Naive B cell (primary cell): ENCODE results near the gene USP32. TPM values are rescaled to one million over a fixed set of nuclear protein-coding genes. Genes with fewer than 3 reads are reported as not detected.
"Not testable (repeated sequence)": the region's sequence is repeated elsewhere in the genome, so short reads cannot be mapped to it uniquely, and the experiment has no call there.

Source experiments
- ATAC-seq, 2 donors: fragments of 150-1000 bp; cut with Tn5 transposase; 2 replicates each; pipeline ENCODE4 v1.10.0; 2021; ENCODE audit warnings: low read depth in 2 of 2, mild to moderate bottlenecking in 2 of 2, moderate library complexity in 2 of 2
- DNase-seq: peaks from one replicate; pipeline ENCODE4 v3.0.0; 2022
- H3K27ac Mint-ChIP-seq, 6 donors: one replicate each; pipeline ENCODE4 v1.8.0; 2020 to 2022; ENCODE audit warnings: mild to moderate bottlenecking in 6 of 6, mixed read lengths in 6 of 6, moderate library complexity in 5 of 6, inconsistent platforms in 2 of 6
- H3K27me3 Mint-ChIP-seq, 3 donors: one replicate each; pipeline ENCODE4 v1.8.0; 2021 to 2022; ENCODE audit warnings: mixed read lengths in 3 of 3, mild to moderate bottlenecking in 1 of 3
- H3K36me3 Mint-ChIP-seq, 2 donors: one replicate each; pipeline ENCODE4 v1.8.0; 2020 to 2022; ENCODE audit warnings: mixed read lengths in 2 of 2, inconsistent platforms in 1 of 2, mild to moderate bottlenecking in 1 of 2
- H3K4me1 Mint-ChIP-seq, 3 donors: one replicate each; pipeline ENCODE4 v1.8.0; 2020 to 2022; ENCODE audit warnings: mixed read lengths in 3 of 3, inconsistent platforms in 1 of 3, mild to moderate bottlenecking in 1 of 3, moderate library complexity in 1 of 3
- H3K4me3 Mint-ChIP-seq, 8 donors: one replicate each; pipeline ENCODE4 v1.8.0; 2020 to 2022; ENCODE audit warnings: mild to moderate bottlenecking in 8 of 8, mixed read lengths in 8 of 8, moderate library complexity in 8 of 8, inconsistent platforms in 2 of 8
- H3K9me3 Mint-ChIP-seq, 7 donors: one replicate each; pipeline ENCODE4 v1.8.0; 2020 to 2022; ENCODE audit warnings: mixed read lengths in 7 of 7, mild to moderate bottlenecking in 5 of 7, inconsistent platforms in 2 of 7, moderate library complexity in 1 of 7
- polyA plus RNA-seq, 6 donors: library from polyadenylated mRNA; unstranded; fragments of 300-500 nt; fragmentation: Illumina TruSeq; gene quantifications; one replicate each; pipeline ENCODE4 v1.2.3, GENCODE V29; 2021; ENCODE audit warnings: low read depth in 6 of 6

Gene USP32
- polyA plus RNA-seq, 6 donors from 2014 or later, result 7.3 to 16.2 (median 14.1) TPM; not detected in 1

DNA sequence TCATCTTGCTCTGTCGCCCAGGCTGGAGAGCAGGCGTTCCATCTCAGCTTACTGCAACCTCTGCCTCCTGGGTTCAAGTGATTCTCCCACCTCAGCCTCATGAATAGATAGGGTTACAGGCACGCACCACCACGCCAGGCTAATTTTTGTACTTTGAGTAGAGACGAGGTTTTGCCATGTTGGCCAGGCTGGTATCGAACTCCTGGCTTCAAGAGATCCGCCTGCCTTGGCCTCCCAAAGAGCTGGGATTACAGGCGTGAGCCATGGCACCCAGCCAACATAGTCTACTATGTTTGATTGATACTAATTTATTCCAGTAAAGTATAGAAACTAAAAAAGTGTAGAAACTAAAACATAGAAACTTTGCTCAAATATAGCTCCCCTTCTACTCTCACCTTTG is 147.3 kb downstream of the USP32 start:
- no peaks in the 10 kb centered on the region for H3K27me3 Mint-ChIP-seq
- peaks cover 0 to 6% (median 4%) of the 10 kb centered on the region in 7 donors for H3K9me3 Mint-ChIP-seq
- peaks cover 17 to 24% of the 10 kb centered on the region in 2 donors for H3K36me3 Mint-ChIP-seq
- ATAC-seq (no peak), DNase-seq (no peak)
- H3K4me3 Mint-ChIP-seq, result no peak overlapping the region
- H3K4me1 Mint-ChIP-seq, result no peaks in the 10 kb centered on the region
- no peak overlapping the region for H3K27ac Mint-ChIP-seq

DNA sequence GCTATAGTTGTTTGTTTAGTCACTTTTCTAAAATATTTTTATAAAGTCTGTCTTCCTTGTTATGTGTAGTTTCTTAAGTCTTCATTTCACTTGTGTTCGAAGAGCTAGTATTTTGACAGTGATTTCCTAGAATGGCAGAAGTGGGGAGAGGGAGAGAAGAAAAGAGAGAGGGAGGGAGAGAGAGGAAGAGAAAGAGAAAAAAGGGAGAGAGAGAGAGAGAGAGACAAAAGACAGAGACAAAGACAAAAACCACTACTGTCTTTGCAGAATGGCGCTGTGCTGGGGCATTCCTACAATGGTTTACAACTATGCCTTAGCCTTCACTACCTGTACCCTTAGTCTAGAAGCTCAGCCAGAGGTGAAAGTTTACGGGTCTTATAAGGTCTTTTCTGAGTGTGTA is 151.6 kb downstream of the USP32 start:
- H3K36me3 Mint-ChIP-seq, result peaks cover 19 to 22% of the 10 kb centered on the region in 2 donors
- H3K4me1 Mint-ChIP-seq, result no peaks in the 10 kb centered on the region
- ATAC-seq (no peak), DNase-seq (no peak)
- H3K27ac Mint-ChIP-seq, result peak overlapping the region in 1 of 6 donors; percentile 91
- H3K27me3 Mint-ChIP-seq, result no peaks in the 10 kb centered on the region
- H3K4me3 Mint-ChIP-seq, result no peak overlapping the region
- peaks cover 0 to 11% (median 6%) of the 10 kb centered on the region in 7 donors for H3K9me3 Mint-ChIP-seq

DNA sequence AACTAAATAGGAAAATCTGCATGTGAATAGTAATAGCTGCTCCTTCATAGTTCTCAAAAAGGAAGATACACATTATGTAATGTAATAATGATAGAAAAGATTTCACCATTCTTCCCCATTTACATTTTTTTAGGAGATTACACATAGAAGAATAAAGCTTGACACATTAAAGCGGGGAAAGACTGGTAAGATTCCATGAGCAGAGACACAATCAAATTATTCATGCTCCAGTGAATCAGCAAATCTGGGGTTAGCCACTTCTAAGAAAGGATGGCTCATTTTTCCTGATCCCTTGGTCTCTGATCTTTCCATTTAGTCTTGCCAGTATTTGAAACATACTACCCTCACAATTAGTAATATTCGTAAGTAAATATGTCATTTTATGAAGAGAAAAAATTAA is 160.2 kb downstream of the USP32 start:
- no peak for DNase-seq
- ATAC-seq, result no peak
- Mint-ChIP-seq H3K4me1 (no peaks in the 10 kb centered on the region), H3K9me3 (no peaks in the 10 kb centered on the region), H3K27ac (no peak overlapping the region), H3K27me3 (no peaks in the 10 kb centered on the region), H3K36me3 (peaks cover 10 to 14% of the 10 kb centered on the region in 2 donors), H3K4me3 (no peak overlapping the region)

DNA sequence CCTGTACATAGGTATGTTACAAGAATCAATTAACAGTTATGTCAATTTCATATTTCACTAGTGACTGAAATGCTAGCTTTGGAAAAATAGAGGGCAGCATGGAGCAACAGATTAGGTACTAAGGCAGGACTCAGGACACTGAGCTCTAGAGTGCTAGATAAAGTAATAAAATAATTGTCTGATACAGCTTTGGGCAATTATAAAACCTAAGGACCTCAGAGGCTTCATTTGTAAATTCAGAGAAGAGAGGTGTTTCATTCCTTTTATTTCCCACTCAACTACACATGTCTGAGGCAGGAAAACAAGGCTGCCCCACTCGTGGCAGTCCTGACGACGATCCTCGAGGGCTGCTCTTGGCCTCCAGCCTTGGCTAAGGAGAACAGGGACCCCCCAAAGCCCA is 160.7 kb downstream of the USP32 start:
- H3K27me3 Mint-ChIP-seq, result no peaks in the 10 kb centered on the region
- H3K9me3 Mint-ChIP-seq, result no peaks in the 10 kb centered on the region
- no peaks in the 10 kb centered on the region for H3K4me1 Mint-ChIP-seq
- H3K4me3 Mint-ChIP-seq, result no peak overlapping the region
- no peak for DNase-seq
- ATAC-seq, result no peak
- no peak overlapping the region for H3K27ac Mint-ChIP-seq
- H3K36me3 Mint-ChIP-seq, result peaks cover 10 to 14% of the 10 kb centered on the region in 2 donors

DNA sequence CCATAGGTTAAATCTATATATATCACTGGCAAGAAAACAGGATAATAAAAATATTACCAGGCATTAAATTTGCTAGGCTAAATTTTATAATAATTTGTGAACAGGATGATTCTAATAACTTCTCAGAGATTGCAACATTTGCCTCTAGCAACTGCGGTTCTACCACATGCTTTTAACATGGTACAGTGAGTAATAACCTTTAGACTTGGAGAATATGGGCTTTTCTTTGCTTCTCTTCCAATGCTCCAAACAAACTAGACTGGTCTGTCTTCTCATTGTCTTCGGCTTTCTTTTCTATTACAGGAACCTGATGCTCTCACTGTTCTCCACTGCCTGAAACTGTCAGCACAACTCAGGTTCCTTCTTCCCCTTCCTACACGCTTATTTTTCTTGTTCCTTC is 161.6 kb downstream of the USP32 start:
- no peak overlapping the region for H3K4me3 Mint-ChIP-seq
- peaks cover 9 to 10% of the 10 kb centered on the region in 2 donors for H3K36me3 Mint-ChIP-seq
- peak overlapping the region in 1 of 6 donors; percentile 1 for H3K27ac Mint-ChIP-seq
- H3K27me3 Mint-ChIP-seq, result no peaks in the 10 kb centered on the region
- no peaks in the 10 kb centered on the region for H3K9me3 Mint-ChIP-seq
- DNase-seq, result no peak
- no peak for ATAC-seq
- no peaks in the 10 kb centered on the region for H3K4me1 Mint-ChIP-seq

DNA sequence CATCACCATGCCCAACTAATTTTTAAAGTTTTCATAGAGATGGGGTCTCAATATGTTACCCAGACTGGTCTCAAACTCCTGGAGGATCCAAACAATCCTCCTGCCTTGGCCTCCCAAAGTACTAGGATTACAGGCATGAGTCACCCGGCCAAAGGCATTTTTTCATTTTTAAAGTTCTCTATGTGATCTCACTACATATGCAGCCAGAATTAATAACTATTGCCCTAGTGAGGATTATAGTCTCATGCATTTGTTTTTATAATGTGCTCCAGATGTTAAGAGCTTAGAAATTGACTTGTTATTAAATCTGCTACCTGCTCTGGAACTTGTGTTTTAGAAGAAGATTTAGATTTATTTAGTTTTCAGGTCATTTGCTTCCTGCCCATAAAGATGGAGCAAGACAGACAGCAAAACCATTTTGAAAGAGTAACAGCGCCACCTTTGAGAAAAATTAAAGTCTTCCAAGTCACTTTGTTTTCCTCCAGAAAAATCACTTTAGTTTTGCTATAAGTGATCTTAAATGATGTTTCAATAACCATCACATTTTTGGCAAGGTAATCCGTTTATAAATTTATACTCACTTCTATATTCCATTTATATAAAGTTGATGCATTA is 162.6 kb downstream of the USP32 start:
- ATAC-seq (no peak), DNase-seq (no peak)
- Mint-ChIP-seq H3K4me3 (no peak overlapping the region), H3K4me1 (no peaks in the 10 kb centered on the region), H3K9me3 (no peaks in the 10 kb centered on the region), H3K27ac (peak overlapping the region in 2 of 6 donors; percentile 16 to 27), H3K36me3 (peaks cover 3 to 4% of the 10 kb centered on the region in 2 donors), H3K27me3 (no peaks in the 10 kb centered on the region)

DNA sequence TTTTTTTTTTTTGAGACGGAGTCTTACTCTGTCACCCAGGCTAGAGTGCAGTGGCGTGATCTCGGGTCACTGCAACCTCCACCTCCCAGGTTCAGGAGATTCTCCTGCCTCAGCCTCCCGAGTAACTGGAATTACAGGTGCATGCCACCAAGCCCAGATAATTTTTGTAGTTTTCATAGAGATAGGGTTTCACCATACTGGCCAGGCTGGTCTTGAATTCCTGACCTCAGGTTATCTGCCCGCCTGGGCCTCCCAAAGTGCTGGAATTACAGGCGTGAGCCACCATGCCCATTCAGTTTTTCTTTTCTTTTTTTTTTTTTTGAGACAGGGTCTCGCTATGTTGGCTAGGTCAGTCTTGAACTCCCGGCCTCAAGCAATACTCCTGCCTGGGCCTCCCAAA is 164.7 kb downstream of the USP32 start:
- not testable (repeated sequence) for H3K9me3 Mint-ChIP-seq, H3K4me3 Mint-ChIP-seq, DNase-seq, H3K4me1 Mint-ChIP-seq, H3K36me3 Mint-ChIP-seq, H3K27me3 Mint-ChIP-seq, ATAC-seq
- H3K27ac Mint-ChIP-seq, result peak overlapping the region in 1 of 6 donors; percentile 36

DNA sequence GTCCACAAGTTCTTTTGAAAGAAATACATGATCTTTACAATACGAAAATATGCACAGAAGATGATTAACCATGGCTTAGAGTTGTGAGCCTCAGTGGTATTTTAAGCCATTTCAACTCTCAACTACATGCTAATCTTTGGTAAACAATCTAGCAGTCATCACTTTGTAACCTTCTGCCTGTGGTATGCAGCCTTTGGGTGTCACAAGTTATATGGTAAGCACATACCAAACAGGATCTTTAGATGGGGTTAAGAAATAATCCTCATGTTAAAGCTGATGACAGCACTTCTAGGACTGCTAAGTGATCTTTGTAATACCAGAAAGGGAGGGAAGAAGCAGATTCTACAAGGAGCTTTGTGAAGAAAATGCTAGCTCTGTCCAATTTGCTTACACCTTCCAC is 167.9 kb downstream of the USP32 start:
- Mint-ChIP-seq H3K27me3 (no peaks in the 10 kb centered on the region), H3K4me3 (no peak overlapping the region), H3K36me3 (peaks cover 7 to 17% of the 10 kb centered on the region in 2 donors), H3K9me3 (no peaks in the 10 kb centered on the region), H3K27ac (peak overlapping the region in 1 of 6 donors; percentile 86), H3K4me1 (no peaks in the 10 kb centered on the region)
- no peak for DNase-seq
- no peak for ATAC-seq

DNA sequence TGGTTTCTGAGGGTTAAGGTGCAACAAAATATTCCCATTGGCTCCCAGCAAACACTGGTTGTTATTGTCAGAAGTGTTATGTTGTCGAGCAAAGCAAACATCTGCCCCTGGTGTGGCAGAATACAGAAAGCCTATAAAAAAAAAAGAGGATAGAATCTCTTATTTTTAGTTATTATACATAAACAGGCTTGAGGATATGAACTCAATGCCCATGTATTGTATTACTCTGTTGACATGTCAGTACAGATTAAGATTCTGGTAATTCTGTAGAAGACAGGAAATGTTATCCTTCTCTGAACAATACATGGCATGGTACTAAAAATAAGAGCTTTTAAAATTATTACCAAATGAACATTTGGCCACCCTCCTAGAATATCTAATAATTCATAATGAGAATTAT is 168.5 kb downstream of the USP32 start:
- ATAC-seq (no peak), DNase-seq (no peak)
- H3K9me3 Mint-ChIP-seq, result no peaks in the 10 kb centered on the region
- no peaks in the 10 kb centered on the region for H3K27me3 Mint-ChIP-seq
- H3K4me1 Mint-ChIP-seq, result no peaks in the 10 kb centered on the region
- no peak overlapping the region for H3K4me3 Mint-ChIP-seq
- H3K27ac Mint-ChIP-seq, result no peak overlapping the region
- H3K36me3 Mint-ChIP-seq, result peaks cover 7 to 17% of the 10 kb centered on the region in 2 donors

DNA sequence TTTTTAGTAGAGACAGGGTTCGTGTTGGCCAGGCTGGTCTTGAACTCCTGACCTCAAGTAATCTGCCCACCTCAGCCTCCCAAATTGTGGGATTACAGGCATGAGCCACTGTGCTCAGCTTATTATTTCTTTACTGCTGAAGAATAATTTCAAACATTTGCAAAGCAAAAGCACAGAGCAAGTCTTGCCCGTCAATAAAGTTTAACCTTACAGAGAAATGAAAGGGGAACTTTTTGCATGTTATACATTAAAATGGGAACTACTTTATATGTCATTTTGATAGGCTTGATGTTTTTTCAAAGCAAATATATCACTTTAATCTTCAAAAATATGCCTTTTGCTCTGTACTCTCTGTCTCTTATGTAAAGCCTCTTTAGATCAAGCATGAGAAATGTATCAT is 173.2 kb downstream of the USP32 start:
- H3K4me3 Mint-ChIP-seq, H3K36me3 Mint-ChIP-seq, H3K27me3 Mint-ChIP-seq, ATAC-seq, H3K9me3 Mint-ChIP-seq, H3K4me1 Mint-ChIP-seq, DNase-seq, H3K27ac Mint-ChIP-seq: not testable (repeated sequence)

DNA sequence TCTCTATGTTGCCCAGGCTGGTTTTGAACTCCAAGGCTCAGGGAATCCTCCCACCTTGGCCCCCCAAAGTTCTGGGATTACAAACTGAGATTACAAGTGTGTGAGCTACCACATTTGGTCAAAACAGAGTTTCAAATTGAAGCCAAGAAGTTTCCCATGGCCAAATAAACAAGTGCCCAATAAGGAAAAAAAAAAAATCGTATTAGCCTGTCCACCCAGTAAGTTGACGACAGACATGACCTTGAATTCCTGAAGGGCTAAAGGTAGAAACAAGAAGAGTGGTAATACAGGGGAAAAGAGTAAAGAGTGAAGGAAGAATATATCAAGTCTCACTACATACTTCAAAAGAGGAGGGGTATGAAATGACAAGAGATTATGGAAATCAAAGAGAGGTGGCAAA is 176.0 kb downstream of the USP32 start:
- not testable (repeated sequence) for H3K4me3 Mint-ChIP-seq, H3K27ac Mint-ChIP-seq, H3K36me3 Mint-ChIP-seq, ATAC-seq, DNase-seq, H3K4me1 Mint-ChIP-seq, H3K9me3 Mint-ChIP-seq, H3K27me3 Mint-ChIP-seq

DNA sequence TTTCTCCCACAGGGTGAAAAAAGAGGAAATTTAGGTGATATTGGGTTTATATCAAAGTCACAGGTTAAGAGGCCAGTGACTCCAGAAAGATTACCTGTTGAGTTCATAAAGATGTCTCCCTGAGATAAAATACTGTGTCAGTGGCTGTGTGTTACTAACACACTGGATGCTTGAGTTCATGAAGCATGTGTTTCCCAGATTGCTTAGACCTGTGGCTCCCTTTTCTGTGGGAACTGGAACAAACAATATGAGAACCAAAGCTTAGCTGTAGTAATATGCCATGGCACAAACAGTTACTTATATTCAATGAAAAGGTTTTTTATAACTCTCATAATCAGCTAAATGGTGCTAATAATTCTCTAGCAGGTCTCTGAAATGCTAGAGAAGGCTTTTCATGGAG is 180.7 kb downstream of the USP32 start:
- not testable (repeated sequence) for H3K36me3 Mint-ChIP-seq, H3K4me1 Mint-ChIP-seq, H3K27me3 Mint-ChIP-seq, H3K27ac Mint-ChIP-seq, H3K9me3 Mint-ChIP-seq, H3K4me3 Mint-ChIP-seq, DNase-seq, ATAC-seq

DNA sequence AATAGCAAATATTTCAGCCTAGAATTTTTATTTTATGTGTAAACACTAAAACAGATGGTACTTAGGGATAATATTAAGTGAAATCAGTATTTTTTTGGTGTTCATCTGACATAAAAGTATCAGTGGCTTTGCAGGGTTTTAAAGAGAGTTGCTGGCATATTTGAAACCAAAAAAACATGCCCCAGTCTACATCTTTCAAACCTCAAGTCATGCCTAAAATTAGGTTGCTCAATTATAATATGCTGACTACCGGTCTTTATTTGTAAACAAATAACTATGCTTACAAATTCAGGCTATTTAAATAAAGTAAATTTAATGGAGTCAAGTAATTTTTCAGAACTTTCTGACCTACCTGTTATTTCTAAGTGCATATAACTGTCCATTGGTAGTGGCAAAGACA is 183.6 kb downstream of the USP32 start:
- ATAC-seq, H3K36me3 Mint-ChIP-seq, H3K4me1 Mint-ChIP-seq, H3K9me3 Mint-ChIP-seq, DNase-seq, H3K27me3 Mint-ChIP-seq, H3K4me3 Mint-ChIP-seq, H3K27ac Mint-ChIP-seq: not testable (repeated sequence)

DNA sequence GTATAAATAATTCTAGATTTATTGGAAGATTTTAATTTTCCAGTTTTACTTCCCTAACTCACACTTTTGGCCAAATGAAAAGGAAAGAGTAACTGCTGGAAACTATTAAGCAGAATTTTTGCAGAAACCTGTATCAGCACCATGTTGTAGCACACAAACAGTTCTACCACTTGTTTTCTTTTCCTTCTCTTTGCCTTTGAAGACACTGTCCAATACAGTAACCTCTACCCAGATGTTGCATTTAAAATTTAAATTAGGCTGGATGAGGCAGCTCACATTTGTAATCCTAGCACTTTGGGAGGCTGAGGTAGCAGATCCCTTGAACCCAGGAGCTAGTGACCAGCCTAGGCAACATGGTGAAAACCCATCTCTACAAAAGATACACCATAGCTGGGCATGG is 186.2 kb downstream of the USP32 start:
- not testable (repeated sequence) for DNase-seq, H3K27ac Mint-ChIP-seq, ATAC-seq, H3K9me3 Mint-ChIP-seq, H3K4me1 Mint-ChIP-seq, H3K4me3 Mint-ChIP-seq, H3K36me3 Mint-ChIP-seq, H3K27me3 Mint-ChIP-seq

DNA sequence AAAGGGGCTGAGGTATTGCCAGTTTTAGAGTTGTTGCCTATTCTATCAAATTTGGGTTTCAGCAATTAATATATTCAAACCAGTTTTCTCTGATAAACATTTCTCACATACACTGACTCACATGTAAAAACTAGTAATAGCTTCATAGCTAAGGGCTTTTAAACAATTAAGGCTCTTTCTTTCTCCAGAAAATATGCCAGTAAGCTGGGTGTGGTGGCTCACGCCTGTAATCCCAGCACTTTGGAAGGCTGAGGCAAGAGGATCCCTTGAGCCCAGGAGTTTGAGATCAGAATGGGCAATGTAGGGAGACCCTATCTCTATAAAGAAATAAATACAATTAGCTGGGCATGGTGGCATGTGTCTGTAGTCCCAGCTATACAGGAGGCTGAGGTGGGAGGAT is 193.3 kb downstream of the USP32 start:
- H3K4me1 Mint-ChIP-seq, DNase-seq, H3K27me3 Mint-ChIP-seq, H3K4me3 Mint-ChIP-seq, H3K9me3 Mint-ChIP-seq, ATAC-seq: not testable (repeated sequence)
- H3K27ac Mint-ChIP-seq, result peak overlapping the region in 1 of 6 donors; percentile 60
- H3K36me3 Mint-ChIP-seq, result peaks cover 23 to 34% of the 10 kb centered on the region in 2 donors
